Panc1 (cell line): ENCODE data around the gene THSD7A. TPM values are rescaled to one million over a fixed set of nuclear protein-coding genes. Genes with fewer than 3 reads are reported as not detected.
"Not testable (repeated sequence)": the region's sequence is repeated elsewhere in the genome, so short reads cannot be mapped to it uniquely, and the experiment has no call there.

Source experiments
- ATAC-seq: fragments of 200-7000 bp; cut with Tn5 transposase; 2 replicates; pipeline ENCODE4 v1.9.1; 2020; ENCODE audit warnings: mild to moderate bottlenecking, moderate library complexity
- BruUV-seq: library from RNA; stranded (reverse); fragments of 400-500 nt; replicated peaks from 2 replicates; lab custom pipeline; 2021; lab: Mats Ljungman, UMichigan
- CTCF ChIA-PET: fragments of 300-600 bp; sonication (Branson Sonifier 250); formaldehyde crosslinking; loops from one replicate; lab custom pipeline; 2022; ENCODE audit warnings: antibody characterized with exemption; lab: Charles Lee
- POLR2A ChIA-PET: fragments of 300-600 bp; sonication (Branson Sonifier 250); formaldehyde crosslinking; loops from one replicate; lab custom pipeline; 2022; ENCODE audit warnings: antibody characterized with exemption; lab: Charles Lee
- DNase-seq: peaks from one replicate; pipeline ENCODE4 v3.0.0-alpha.2; 2010; ENCODE audit warnings: low read depth, low spot score
- H3K27ac ChIP-seq: 2 replicates; pipeline ENCODE4 v1.5.1; 2011; ENCODE audit warnings: mild to moderate bottlenecking, low read length, inconsistent platforms
- H3K27me3 ChIP-seq: fragments of 200-500 bp; sonication (Bioruptor generic); 2 replicates; pipeline ENCODE4 v1.6.0; 2014; ENCODE audit warnings: low read length, inconsistent platforms; ENCODE audit not compliant: control insufficient read depth, insufficient read depth
- H3K36me3 ChIP-seq: fragments of 200-500 bp; sonication (Bioruptor generic); 2 replicates; pipeline ENCODE4 v1.5.1; 2014; ENCODE audit warnings: inconsistent platforms, mild to moderate bottlenecking, low read length, moderate library complexity; ENCODE audit not compliant: control insufficient read depth, insufficient read depth
- H3K4me1 ChIP-seq: 2 replicates; pipeline ENCODE4 v1.5.1; 2011; ENCODE audit warnings: inconsistent platforms, mild to moderate bottlenecking, low read length, moderate library complexity; ENCODE audit not compliant: control insufficient read depth, insufficient read depth
- H3K4me3 ChIP-seq, 2 experiments: 2 replicates each; pipeline ENCODE4 v1.5.1; 2011 to 2012; ENCODE audit warnings: low read depth in 2 of 2, low read length in 2 of 2, mild to moderate bottlenecking in 2 of 2, inconsistent platforms in 1 of 2, moderate library complexity in 1 of 2
- H3K9me3 ChIP-seq: fragments of 200-500 bp; sonication (Bioruptor generic); 2 replicates; pipeline ENCODE4 v1.5.1; 2014; ENCODE audit warnings: low read depth, mild to moderate bottlenecking, inconsistent platforms, low read length, moderate library complexity; ENCODE audit not compliant: control insufficient read depth, insufficient read depth
- POLR2AphosphoS5 ChIP-seq: IDR thresholded peaks from 2 replicates; pipeline ENCODE4 v1.6.1; 2012; ENCODE audit warnings: mild to moderate bottlenecking, low read depth, low read length, moderate library complexity
- SIN3A ChIP-seq: IDR thresholded peaks from 2 replicates; pipeline ENCODE4 v1.6.1; 2012; ENCODE audit warnings: low read depth, mild to moderate bottlenecking, low read length, moderate library complexity, borderline replicate concordance; ENCODE audit not compliant: insufficient read depth
- TCF7L2 ChIP-seq: IDR thresholded peaks from 2 replicates; pipeline ENCODE4 v1.6.1; 2011; ENCODE audit warnings: mild to moderate bottlenecking, low read depth, low read length, inconsistent platforms
- in situ Hi-C: cut with HindIII; loops from 2 replicates; pipeline ENCODE4 v1.10.0; 2016; ENCODE audit warnings: low sequenced_read_pairs, low pct_unique_long_range_greater_than_20kb
- intact Hi-C: fragments of 100-400 bp; cut with micrococcal nuclease; formaldehyde crosslinking; loops from one replicate; pipeline ENCODE4 v1.10.0; 2022; ENCODE audit not compliant: unreplicated experiment
- total RNA-seq: library from RNA; stranded (reverse); gene quantifications from one replicate; pipeline ENCODE4 v1.2.1, GENCODE V29; 2021; ENCODE audit not compliant: unreplicated experiment
- TF ChIP-seq, protein P1 (sequence below), 2 experiments: IDR thresholded peaks; 2 replicates each; pipeline ENCODE4 v1.6.1; 2011 to 2012; ENCODE audit warnings: low read depth in 2 of 2, control low read depth in 1 of 2, low read length in 1 of 2, mild to moderate bottlenecking in 1 of 2, moderate library complexity in 1 of 2; ENCODE audit not compliant: insufficient read depth in 1 of 2
- TF ChIP-seq, protein P2 (sequence below): fragments of 450-650 bp; IDR thresholded peaks from 2 replicates; pipeline ENCODE4 v1.5.1; 2017; ENCODE audit warnings: mild to moderate bottlenecking

Gene THSD7A
- total RNA-seq, 1 experiment from 2014 or later = 38.6 TPM

DNA sequence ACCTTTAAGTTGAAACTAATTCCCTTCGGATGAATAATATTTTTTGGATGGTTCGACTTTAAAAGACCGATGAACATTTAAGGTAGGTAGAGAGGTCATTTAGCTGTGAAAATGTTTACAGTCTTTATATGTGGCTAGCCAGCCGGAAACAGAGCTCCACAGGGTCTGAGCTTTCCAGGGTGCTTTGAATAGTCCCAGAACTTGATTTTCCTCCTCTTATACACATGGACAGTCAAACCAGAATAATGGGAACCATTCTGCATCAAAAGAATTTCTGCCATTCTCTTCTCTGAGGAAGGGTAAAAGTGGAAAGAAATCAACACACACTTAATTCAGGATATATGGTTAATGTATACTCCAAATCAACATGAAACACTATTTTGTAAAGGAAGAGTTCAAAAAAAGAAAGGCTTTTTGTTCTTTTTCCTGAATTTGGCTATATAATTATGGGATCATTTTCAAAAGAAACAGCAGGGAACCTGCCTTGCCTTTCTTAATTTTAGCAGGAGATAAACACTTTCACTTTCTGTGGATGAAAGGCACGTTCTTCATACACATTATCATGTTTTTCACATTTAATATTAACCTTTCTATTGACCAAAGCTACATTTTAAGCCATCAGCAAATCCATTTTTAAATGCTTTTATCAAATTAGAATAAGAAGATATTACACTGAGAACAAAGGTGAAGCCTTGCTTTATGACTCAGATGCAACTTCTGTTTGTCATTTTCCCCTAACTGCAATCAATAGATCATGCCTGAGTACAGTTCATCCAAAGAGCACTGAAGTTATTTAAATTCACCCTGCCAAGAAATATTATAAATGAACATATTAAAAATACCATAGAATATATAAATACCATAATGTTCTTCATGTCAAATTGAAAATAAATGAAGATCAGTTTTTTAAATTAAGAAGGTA is 307.3 kb downstream of the THSD7A start:
- TF ChIP-seq POLR2AphosphoS5 (no peak), TCF7L2 (no peak), SIN3A (no peak)
- TF ChIP-seq, protein P1, sequence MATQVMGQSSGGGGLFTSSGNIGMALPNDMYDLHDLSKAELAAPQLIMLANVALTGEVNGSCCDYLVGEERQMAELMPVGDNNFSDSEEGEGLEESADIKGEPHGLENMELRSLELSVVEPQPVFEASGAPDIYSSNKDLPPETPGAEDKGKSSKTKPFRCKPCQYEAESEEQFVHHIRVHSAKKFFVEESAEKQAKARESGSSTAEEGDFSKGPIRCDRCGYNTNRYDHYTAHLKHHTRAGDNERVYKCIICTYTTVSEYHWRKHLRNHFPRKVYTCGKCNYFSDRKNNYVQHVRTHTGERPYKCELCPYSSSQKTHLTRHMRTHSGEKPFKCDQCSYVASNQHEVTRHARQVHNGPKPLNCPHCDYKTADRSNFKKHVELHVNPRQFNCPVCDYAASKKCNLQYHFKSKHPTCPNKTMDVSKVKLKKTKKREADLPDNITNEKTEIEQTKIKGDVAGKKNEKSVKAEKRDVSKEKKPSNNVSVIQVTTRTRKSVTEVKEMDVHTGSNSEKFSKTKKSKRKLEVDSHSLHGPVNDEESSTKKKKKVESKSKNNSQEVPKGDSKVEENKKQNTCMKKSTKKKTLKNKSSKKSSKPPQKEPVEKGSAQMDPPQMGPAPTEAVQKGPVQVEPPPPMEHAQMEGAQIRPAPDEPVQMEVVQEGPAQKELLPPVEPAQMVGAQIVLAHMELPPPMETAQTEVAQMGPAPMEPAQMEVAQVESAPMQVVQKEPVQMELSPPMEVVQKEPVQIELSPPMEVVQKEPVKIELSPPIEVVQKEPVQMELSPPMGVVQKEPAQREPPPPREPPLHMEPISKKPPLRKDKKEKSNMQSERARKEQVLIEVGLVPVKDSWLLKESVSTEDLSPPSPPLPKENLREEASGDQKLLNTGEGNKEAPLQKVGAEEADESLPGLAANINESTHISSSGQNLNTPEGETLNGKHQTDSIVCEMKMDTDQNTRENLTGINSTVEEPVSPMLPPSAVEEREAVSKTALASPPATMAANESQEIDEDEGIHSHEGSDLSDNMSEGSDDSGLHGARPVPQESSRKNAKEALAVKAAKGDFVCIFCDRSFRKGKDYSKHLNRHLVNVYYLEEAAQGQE (IDR thresholded peaks at IDR 0.05; ENCODE audit: insufficient read depth in 1 of 2, low read depth in 2 of 2, low read length in 1 of 2) = no peak
- Histone ChIP-seq H3K27me3 (no peaks in the 10 kb centered on the region), H3K9me3 (no peaks in the 10 kb centered on the region), H3K4me1 (no peaks in the 10 kb centered on the region), H3K4me3 (no peak overlapping the region), H3K27ac (no peak overlapping the region), H3K36me3 (no peaks in the 10 kb centered on the region)
- no peak for DNase-seq
- in situ Hi-C loops = no loop called here
- BruUV-seq = no TSS peak
- intact Hi-C loops = no loop called here
- no peak for ATAC-seq
- ChIA-PET CTCF (no interaction called here), POLR2A (no interaction called here)

DNA sequence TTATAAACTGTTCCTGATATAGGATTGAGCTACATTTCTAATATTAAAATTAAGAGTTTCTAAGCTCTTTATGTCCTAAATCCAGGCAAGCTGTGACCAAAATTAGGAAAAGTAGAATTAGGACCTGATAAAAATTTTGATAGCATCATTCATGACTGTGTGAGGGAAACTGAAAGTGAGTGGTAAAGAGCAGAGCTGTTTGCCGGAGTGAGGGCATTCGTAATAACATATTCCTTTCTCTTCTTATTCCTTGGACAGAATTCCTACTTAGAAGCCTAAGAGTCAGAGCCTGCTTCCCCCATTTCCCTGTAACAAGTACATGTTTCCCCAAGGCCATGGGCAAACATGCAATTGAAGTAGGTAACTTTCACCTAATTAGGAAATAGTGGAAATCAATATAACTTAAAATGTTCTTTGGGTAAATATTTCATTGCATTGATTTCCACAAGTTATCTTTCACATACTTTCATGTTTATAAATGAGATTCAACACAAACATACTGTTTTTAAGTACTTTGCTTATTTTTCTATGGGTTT is 310.0 kb downstream of the THSD7A start:
- ATAC-seq, H3K36me3 ChIP-seq, DNase-seq, H3K4me3 ChIP-seq, CTCF ChIA-PET, H3K27ac ChIP-seq, intact Hi-C loops, H3K4me1 ChIP-seq, BruUV-seq, H3K27me3 ChIP-seq, in situ Hi-C loops, H3K9me3 ChIP-seq: not testable (repeated sequence)
- POLR2A ChIA-PET = interaction anchor here (0.7 kb wide), 1 partner anchor 79 kb away, joined by 3 read pairs; no protein-coding TSS in a partner anchor

DNA sequence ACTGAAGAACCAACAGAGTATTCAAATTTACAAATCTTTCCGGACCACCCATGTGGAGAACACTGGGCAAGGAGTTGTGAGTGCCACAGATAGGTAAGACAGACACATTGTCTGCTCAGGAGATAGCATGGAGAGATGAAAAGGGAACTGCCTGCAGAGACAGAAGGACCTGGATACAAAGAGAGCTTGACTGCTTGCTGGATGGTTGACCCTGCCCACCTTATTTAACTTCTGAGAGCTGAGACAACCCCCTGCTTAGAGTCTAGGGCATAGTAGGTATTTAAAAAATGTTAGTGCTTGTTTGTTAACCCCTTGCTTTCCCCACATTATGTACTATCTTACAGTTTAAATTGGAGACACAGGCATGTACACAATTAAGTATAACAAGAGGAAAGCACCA is 314.1 kb downstream of the THSD7A start:
- H3K27me3 ChIP-seq = no peaks in the 10 kb centered on the region
- H3K27ac ChIP-seq = no peak overlapping the region
- H3K36me3 ChIP-seq = no peaks in the 10 kb centered on the region
- CTCF ChIA-PET = no interaction called here
- in situ Hi-C loops = no loop called here
- no peaks in the 10 kb centered on the region for H3K4me1 ChIP-seq
- ATAC-seq (no peak), DNase-seq (no peak)
- intact Hi-C loops = no loop called here
- H3K9me3 ChIP-seq = no peaks in the 10 kb centered on the region
- TF ChIP-seq SIN3A (no peak), TCF7L2 (no peak), POLR2AphosphoS5 (no peak)
- TF ChIP-seq, protein P1 (IDR thresholded peaks at IDR 0.05; ENCODE audit: insufficient read depth in 1 of 2, low read depth in 2 of 2, low read length in 1 of 2) = no peak
- TF ChIP-seq, protein P2, sequence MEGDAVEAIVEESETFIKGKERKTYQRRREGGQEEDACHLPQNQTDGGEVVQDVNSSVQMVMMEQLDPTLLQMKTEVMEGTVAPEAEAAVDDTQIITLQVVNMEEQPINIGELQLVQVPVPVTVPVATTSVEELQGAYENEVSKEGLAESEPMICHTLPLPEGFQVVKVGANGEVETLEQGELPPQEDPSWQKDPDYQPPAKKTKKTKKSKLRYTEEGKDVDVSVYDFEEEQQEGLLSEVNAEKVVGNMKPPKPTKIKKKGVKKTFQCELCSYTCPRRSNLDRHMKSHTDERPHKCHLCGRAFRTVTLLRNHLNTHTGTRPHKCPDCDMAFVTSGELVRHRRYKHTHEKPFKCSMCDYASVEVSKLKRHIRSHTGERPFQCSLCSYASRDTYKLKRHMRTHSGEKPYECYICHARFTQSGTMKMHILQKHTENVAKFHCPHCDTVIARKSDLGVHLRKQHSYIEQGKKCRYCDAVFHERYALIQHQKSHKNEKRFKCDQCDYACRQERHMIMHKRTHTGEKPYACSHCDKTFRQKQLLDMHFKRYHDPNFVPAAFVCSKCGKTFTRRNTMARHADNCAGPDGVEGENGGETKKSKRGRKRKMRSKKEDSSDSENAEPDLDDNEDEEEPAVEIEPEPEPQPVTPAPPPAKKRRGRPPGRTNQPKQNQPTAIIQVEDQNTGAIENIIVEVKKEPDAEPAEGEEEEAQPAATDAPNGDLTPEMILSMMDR = no peak
- no TSS peak for BruUV-seq
- POLR2A ChIA-PET = no interaction called here
- H3K4me3 ChIP-seq = no peak overlapping the region
